ENCODE measurements around the gene SPDEF.

DNA sequence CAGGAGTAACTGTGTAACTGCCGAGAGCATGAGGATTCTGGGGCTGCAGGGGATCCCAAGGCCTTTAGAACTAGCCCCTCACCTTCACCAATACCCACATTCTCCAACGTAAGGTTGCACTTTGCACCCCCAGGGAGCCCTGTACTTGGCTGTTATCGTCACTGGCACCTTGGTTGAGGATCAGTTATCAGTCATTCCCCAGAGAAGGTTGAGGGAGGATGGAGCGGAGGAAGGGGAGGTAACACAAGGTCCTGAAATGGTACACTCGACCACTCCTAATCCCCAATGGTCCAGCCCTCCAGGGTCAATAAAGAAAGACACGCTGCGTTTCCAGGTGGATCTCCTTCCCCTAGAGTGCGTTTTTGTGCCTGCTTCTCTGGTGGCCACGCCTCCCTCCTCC, 1.1 kb upstream of the SPDEF start:
- TF ChIP-seq EZH2 (IDR thresholded peaks at IDR 0.05; ENCODE audit: borderline replicate concordance, low read length) (no peak), CTCF (IDR thresholded peaks at IDR 0.05; ENCODE audit: low read length) (no peak)
